SK-N-SH (cell line): Measurements from ENCODE around the gene PAX2. TPM values are rescaled to one million over a fixed set of nuclear protein-coding genes. Genes with fewer than 3 reads are reported as not detected.

Experiments
- CTCF ChIA-PET: fragments of 300-600, 350-600 bp; formaldehyde crosslinking; extraction: SDS; loops from one replicate; lab custom pipeline; 2021; lab: Yijun Ruan, JAX
- POLR2A ChIA-PET: fragments of 350-600 bp; sonication (Branson Sonifier 250); formaldehyde crosslinking; extraction: SDS; loops from one replicate; lab custom pipeline; 2020; ENCODE audit warnings: antibody characterized with exemption, inconsistent platforms; lab: Yijun Ruan, JAX
- DNase-seq: peaks from one replicate; pipeline ENCODE4 v3.0.0; 2012
- H2AFZ ChIP-seq: fragments of 200-600 bp; sonication (generic); 2 replicates; pipeline ENCODE4 v1.8.1; 2016; ENCODE audit warnings: antibody characterized with exemption, mild to moderate bottlenecking, low read depth
- H3F3A ChIP-seq: fragments of 200-600 bp; sonication (generic); replicated peaks from 2 replicates; pipeline ENCODE3; 2016; ENCODE audit warnings: antibody characterized with exemption, mild to moderate bottlenecking; ENCODE audit not compliant: insufficient read depth
- H3K27ac ChIP-seq, 2 experiments: fragments of 200-500 bp in 1 of 2; fragments of 200-600 bp in 1 of 2; sonication (Bioruptor generic) in 1 of 2; sonication (generic), shearing (Covaris generic) in 1 of 2; 2 replicates each; pipeline versions ENCODE4 v1.5.1 to v1.6.1; 2014 to 2016; ENCODE audit warnings: low read depth in 2 of 2, inconsistent platforms in 1 of 2, low read length in 1 of 2, mild to moderate bottlenecking in 1 of 2, mixed read lengths in 1 of 2
- H3K27me3 ChIP-seq: fragments of 200-600 bp; sonication (generic), shearing (Covaris generic); 2 replicates; pipeline ENCODE4 v1.6.1; 2016; ENCODE audit warnings: mixed run types; ENCODE audit not compliant: insufficient read depth
- H3K36me3 ChIP-seq, 2 experiments: fragments of 200-500 bp in 1 of 2; fragments of 200-600 bp in 1 of 2; sonication (Bioruptor generic) in 1 of 2; sonication (generic) in 1 of 2; replicated peaks in 1 of 2; 2 replicates each; pipeline versions ENCODE3 to v1.5.1; 2014 to 2016; ENCODE audit warnings: low read length in 1 of 2, mild to moderate bottlenecking in 1 of 2; ENCODE audit not compliant: insufficient read depth in 2 of 2, control insufficient read depth in 1 of 2
- H3K4me1 ChIP-seq, 2 experiments: fragments of 200-500 bp in 1 of 2; fragments of 200-600 bp in 1 of 2; sonication (Bioruptor generic) in 1 of 2; sonication (generic), shearing (Covaris generic) in 1 of 2; 2 replicates each; pipeline versions ENCODE4 v1.5.1 to v1.6.1; 2014 to 2016; ENCODE audit warnings: low read depth in 1 of 2, low read length in 1 of 2, mixed run types in 1 of 2; ENCODE audit not compliant: insufficient read depth in 2 of 2, control insufficient read depth in 1 of 2
- H3K4me2 ChIP-seq: fragments of 200-600 bp; sonication (generic), shearing (Covaris generic); 2 replicates; pipeline ENCODE4 v1.6.1; 2017; ENCODE audit warnings: mixed run types
- H3K4me3 ChIP-seq, 2 experiments: fragments of 200-500 bp in 1 of 2; fragments of 200-600 bp in 1 of 2; sonication (Bioruptor generic) in 1 of 2; sonication (generic), shearing (Covaris generic) in 1 of 2; 2 replicates each; pipeline versions ENCODE4 v1.5.1 to v1.8.1; 2014 to 2016; ENCODE audit warnings: low read depth in 2 of 2, inconsistent platforms in 1 of 2, low read length in 1 of 2, mild to moderate bottlenecking in 1 of 2, mixed read lengths in 1 of 2, moderate library complexity in 1 of 2
- H3K79me2 ChIP-seq: fragments of 200-600 bp; sonication (generic); 2 replicates; pipeline ENCODE4 v1.8.1; 2017; ENCODE audit warnings: mild to moderate bottlenecking; ENCODE audit not compliant: insufficient read depth
- H3K9ac ChIP-seq: fragments of 200-600 bp; sonication (generic); 2 replicates; pipeline ENCODE4 v1.6.1; 2017; ENCODE audit warnings: mixed run types
- H3K9me2 ChIP-seq: fragments of 200-600 bp; sonication (generic); 2 replicates; pipeline ENCODE4 v1.6.1; 2017; ENCODE audit warnings: mixed run types
- H3K9me3 ChIP-seq: fragments of 200-600 bp; sonication (generic); 2 replicates; pipeline ENCODE4 v1.6.1; 2017; ENCODE audit warnings: mixed run types, mild to moderate bottlenecking, moderate library complexity
- H4K20me1 ChIP-seq: fragments of 200-600 bp; sonication (generic); 2 replicates; pipeline ENCODE4 v1.6.1; 2017; ENCODE audit warnings: mild to moderate bottlenecking, mixed run types; ENCODE audit not compliant: insufficient read depth
- ELF1 ChIP-seq: IDR thresholded peaks from 2 replicates; pipeline ENCODE4 v1.4.0; 2012
- EP300 ChIP-seq, 2 experiments: IDR thresholded peaks; 2 replicates each; pipeline versions ENCODE4 v1.4.0 to v1.6.1; 2012; ENCODE audit warnings: borderline replicate concordance in 1 of 2, low read depth in 1 of 2, low read length in 1 of 2
- EZH2phosphoT487 ChIP-seq: fragments of 200-600 bp; sonication (generic); IDR thresholded peaks from 2 replicates; pipeline ENCODE4 v1.6.1; 2017; ENCODE audit warnings: low read depth, mixed run types, mild to moderate bottlenecking, antibody characterized with exemption, moderate library complexity, borderline replicate concordance
- FOXM1 ChIP-seq: IDR thresholded peaks from 2 replicates; pipeline ENCODE4 v1.4.0; 2012; ENCODE audit warnings: low read depth, mild to moderate bottlenecking
- GABPA ChIP-seq: IDR thresholded peaks from 2 replicates; pipeline ENCODE4 v1.4.0; 2012; ENCODE audit warnings: low read depth, mild to moderate bottlenecking
- JUND ChIP-seq: IDR thresholded peaks from 2 replicates; pipeline ENCODE4 v1.4.0; 2012
- MAX ChIP-seq: IDR thresholded peaks from 2 replicates; pipeline ENCODE4 v1.4.0; 2012; ENCODE audit warnings: low read depth
- MXI1 ChIP-seq: IDR thresholded peaks from 2 replicates; pipeline ENCODE4 v1.6.1; 2012; ENCODE audit warnings: mild to moderate bottlenecking, low read depth, low read length, improper control_type of control experiment
- NFIC ChIP-seq: IDR thresholded peaks from 2 replicates; pipeline ENCODE4 v1.4.0; 2012; ENCODE audit warnings: borderline replicate concordance
- NRF1 ChIP-seq: IDR thresholded peaks from 2 replicates; pipeline ENCODE4 v1.6.1; 2012; ENCODE audit warnings: low read depth, mild to moderate bottlenecking, low read length
- POLR2AphosphoS5 ChIP-seq: IDR thresholded peaks from 2 replicates; pipeline ENCODE4 v1.6.1; 2012; ENCODE audit warnings: low read depth, low read length
- RAD21 ChIP-seq: IDR thresholded peaks from 2 replicates; pipeline ENCODE4 v1.6.1; 2012; ENCODE audit warnings: mild to moderate bottlenecking, low read length
- RXRA ChIP-seq: IDR thresholded peaks from 2 replicates; pipeline ENCODE4 v1.4.0; 2012; ENCODE audit warnings: low read depth, mild to moderate bottlenecking, borderline replicate concordance
- SMC3 ChIP-seq: IDR thresholded peaks from 2 replicates; pipeline ENCODE4 v1.6.1; 2012; ENCODE audit warnings: low read depth, low read length, improper control_type of control experiment
- TEAD4 ChIP-seq: IDR thresholded peaks from 2 replicates; pipeline ENCODE4 v1.4.0; 2012; ENCODE audit warnings: mild to moderate bottlenecking, borderline replicate concordance; ENCODE audit not compliant: insufficient read depth
- USF1 ChIP-seq: IDR thresholded peaks from 2 replicates; pipeline ENCODE4 v1.4.0; 2012; ENCODE audit warnings: low read depth, borderline replicate concordance
- ZBTB33 ChIP-seq: IDR thresholded peaks from 2 replicates; pipeline ENCODE4 v1.4.0; 2012; ENCODE audit warnings: low read depth, borderline replicate concordance
- WGBS: methylation state at CpG from one replicate; pipeline ENCODE4 v1.1.6; 2017; ENCODE audit warnings: low lambda C conversion rate; 5-methylcytosine and 5-hydroxymethylcytosine counted together
- polyA plus RNA-seq, 3 experiments: library from polyadenylated mRNA; depleted of rRNA; stranded (reverse); fragments of >200 nt; gene quantifications; 2 replicates each; pipeline ENCODE4 v1.2.3, GENCODE V29; 2012

Gene PAX2
- polyA plus RNA-seq, 1 of the 3 experiments (the other 2 are of a cell fraction): not detected

GRCh38 chr10:100812978-100813377, 67.6 kb downstream of the PAX2 start:
- POLR2A ChIA-PET: no interaction called here
- WGBS: 46% methylated on average over 6 of the region's 6 CpGs
- peaks cover 39% of the 10 kb centered on the region for H3K27me3 ChIP-seq

GRCh38 chr10:100814751-100815474, 69.5 kb downstream of the PAX2 start:
- 6% methylated on average over 3 of the region's 3 CpGs for WGBS
- no peaks in the 10 kb centered on the region for H3K9me3 ChIP-seq
- H3K27ac ChIP-seq: no peak overlapping the region
- no peaks in the 10 kb centered on the region for H3F3A ChIP-seq
- H3K4me3 ChIP-seq: no peak overlapping the region
- H4K20me1 ChIP-seq: no peaks in the 10 kb centered on the region
- no peak overlapping the region for H3K4me2 ChIP-seq
- no peak for TF ChIP-seq EZH2phosphoT487
- ChIA-PET CTCF (interaction anchor here (0.9 to 8.9 kb wide), 15 partner anchors 9 to 333 kb away, joined by 3 to 79 read pairs (median 4); partner anchors contain the start of gene PAX2), POLR2A (no interaction called here)
- H3K9ac ChIP-seq: no peak overlapping the region
- no peaks in the 10 kb centered on the region for H3K79me2 ChIP-seq
- H3K36me3 ChIP-seq: no peaks in the 10 kb centered on the region
- H3K27me3 ChIP-seq: peaks cover 42% of the 10 kb centered on the region
- no peaks in the 10 kb centered on the region for H3K9me2 ChIP-seq
- DNase-seq: no peak
- peaks cover 0 to 6% of the 10 kb centered on the region in 2 experiments; a peak in 1 of 4 replicates for H3K4me1 ChIP-seq
- H2AFZ ChIP-seq: no peak overlapping the region

More at GRCh38 chr10:100812978-100813377, 67.6 kb downstream of the PAX2 start:
- no peak for DNase-seq
- Histone ChIP-seq H3K9me3 (no peaks in the 10 kb centered on the region), H3K9ac (no peak overlapping the region), H3K79me2 (no peaks in the 10 kb centered on the region), H3K9me2 (no peaks in the 10 kb centered on the region), H3K4me1 (peaks cover 0 to 15% of the 10 kb centered on the region in 2 experiments; a peak in 2 of 4 replicates), H3K36me3 (no peaks in the 10 kb centered on the region), H3K4me3 (no peak overlapping the region), H3K27ac (no peak overlapping the region), H4K20me1 (no peaks in the 10 kb centered on the region), H3F3A (no peaks in the 10 kb centered on the region), H2AFZ (no peak overlapping the region), H3K4me2 (no peak overlapping the region)
- CTCF ChIA-PET: interaction anchor here (0.7 to 8.9 kb wide), 20 partner anchors 10 to 252 kb away, joined by 3 to 79 read pairs (median 4); partner anchors contain the start of gene PAX2
- TF ChIP-seq RAD21 (peak; percentile 64), NFIC (no peak), SMC3 (peak; percentile 21; the same call in 1 of the 2 replicates)

- Histone ChIP-seq H3K27ac (no peak overlapping the region), H3F3A (no peaks in the 10 kb centered on the region), H3K9me2 (no peaks in the 10 kb centered on the region), H3K4me3 (no peak overlapping the region), H3K9me3 (no peaks in the 10 kb centered on the region), H3K27me3 (peaks cover 42% of the 10 kb centered on the region), H3K9ac (no peak overlapping the region), H3K36me3 (no peaks in the 10 kb centered on the region), H2AFZ (no peak overlapping the region), H3K4me1 (peaks cover 0 to 6% of the 10 kb centered on the region in 2 experiments; a peak in 1 of 4 replicates), H3K79me2 (no peaks in the 10 kb centered on the region), H4K20me1 (no peaks in the 10 kb centered on the region), H3K4me2 (no peak overlapping the region)
- ChIA-PET POLR2A (no interaction called here), CTCF (interaction anchor here (0.8 to 8.9 kb wide), 12 partner anchors 11 to 254 kb away, joined by 3 to 79 read pairs (median 6); partner anchors contain the start of gene PAX2)
- no peak for DNase-seq
- 68% methylated on average over 5 of the region's 6 CpGs for WGBS
- TF ChIP-seq RXRA: no peak
- no peak for TF ChIP-seq GABPA
- no peak for TF ChIP-seq ELF1
- no peak for TF ChIP-seq ZBTB33
- TF ChIP-seq JUND: no peak
- TF ChIP-seq EP300 (IDR thresholded peaks at IDR 0.05; ENCODE audit: borderline replicate concordance in 1 of 2, low read depth in 1 of 2, low read length in 1 of 2): no peak
- TF ChIP-seq RAD21: no peak
- no peak for TF ChIP-seq FOXM1
- TF ChIP-seq USF1: no peak
- TF ChIP-seq POLR2AphosphoS5: no peak
- no peak for TF ChIP-seq TEAD4
- no peak for TF ChIP-seq MAX
- TF ChIP-seq MXI1: no peak
- TF ChIP-seq NRF1: no peak
Measured at GRCh38 chr10:100816671-100817070, 71.3 kb downstream of the PAX2 start.
